ENCODE results near the gene ERG28.

- TF ChIP-seq CTCF (IDR thresholded peaks at IDR 0.05; ENCODE audit: low read length) (no peak), EZH2 (optimal IDR thresholded peaks at IDR 0.05; ENCODE audit: low read depth, low read length) (no peak)
Measured at GRCh38 chr14:75699331-75699730, 38.7 kb upstream of the ERG28 start.
